OCI-LY1 (cell line): ENCODE results near the gene ABL2.
A peak's percentile ranks its signal among the peaks of the same experiment; 100 is the strongest.

Experiments
- H2AFZ ChIP-seq: fragments of 200-600 bp; sonication (generic), shearing (Covaris generic); 2 replicates; pipeline ENCODE4 v1.6.0; 2014; ENCODE audit warnings: antibody characterized with exemption, mild to moderate bottlenecking, low read length
- H3F3A ChIP-seq: fragments of 200-600 bp; sonication (generic), shearing (Covaris generic); 2 replicates; pipeline ENCODE4 v1.6.0; 2014; ENCODE audit warnings: mild to moderate bottlenecking, antibody characterized with exemption, low read length, moderate library complexity; ENCODE audit not compliant: insufficient read depth
- H3K27ac ChIP-seq: fragments of 200-600 bp; sonication (generic); 2 replicates; pipeline ENCODE4 v1.5.1; 2014; ENCODE audit warnings: low read length, mixed run types, mild to moderate bottlenecking, low read depth; ENCODE audit not compliant: poor library complexity, severe bottlenecking
- H3K27me3 ChIP-seq: fragments of 200-600 bp; sonication (generic); 2 replicates; pipeline ENCODE4 v1.6.0; 2014; ENCODE audit warnings: antibody characterized with exemption, mild to moderate bottlenecking, low read length, moderate library complexity; ENCODE audit not compliant: insufficient read depth
- H3K36me3 ChIP-seq: fragments of 200-600 bp; sonication (generic); 2 replicates; pipeline ENCODE4 v1.6.1; 2014; ENCODE audit warnings: mild to moderate bottlenecking, antibody characterized with exemption, low read length, moderate library complexity, mixed read lengths; ENCODE audit not compliant: insufficient read depth
- H3K4me1 ChIP-seq: fragments of 200-600 bp; sonication (generic); 2 replicates; pipeline ENCODE4 v1.5.1; 2014; ENCODE audit warnings: mild to moderate bottlenecking, low read length, moderate library complexity; ENCODE audit not compliant: insufficient read depth, severe bottlenecking
- H3K4me2 ChIP-seq: fragments of 200-600 bp; sonication (generic), shearing (Covaris generic); 2 replicates; pipeline ENCODE4 v1.6.1; 2014; ENCODE audit warnings: low read length
- H3K4me3 ChIP-seq: fragments of 200-600 bp; sonication (generic); 2 replicates; pipeline ENCODE4 v1.5.1; 2014; ENCODE audit warnings: low read length, low read depth, mild to moderate bottlenecking, mixed read lengths; ENCODE audit not compliant: poor library complexity, severe bottlenecking
- H3K79me2 ChIP-seq: fragments of 200-600 bp; shearing (Covaris generic); 2 replicates; pipeline ENCODE4 v1.6.1; 2016; ENCODE audit warnings: mixed run types, low read length, mixed read lengths; ENCODE audit not compliant: insufficient read depth
- H3K9ac ChIP-seq: fragments of 200-600 bp; sonication (generic), shearing (Covaris generic); 2 replicates; pipeline ENCODE4 v1.6.1; 2014; ENCODE audit warnings: mild to moderate bottlenecking, low read length, mixed read lengths
- H3K9me2 ChIP-seq: fragments of 200-600 bp; sonication (generic), shearing (Covaris generic); 2 replicates; pipeline ENCODE4 v1.6.1; 2014; ENCODE audit warnings: low read depth, mild to moderate bottlenecking, low read length, mixed read lengths
- H3K9me3 ChIP-seq: fragments of 200-600 bp; shearing (Covaris generic); 2 replicates; pipeline ENCODE4 v1.6.1; 2014; ENCODE audit warnings: low read length, mixed read lengths
- H4K20me1 ChIP-seq: fragments of 200-600 bp; sonication (generic), shearing (Covaris generic); 2 replicates; pipeline ENCODE4 v1.6.0; 2016; ENCODE audit warnings: mild to moderate bottlenecking, low read length; ENCODE audit not compliant: insufficient read depth
- EZH2 ChIP-seq: fragments of 200-600 bp; sonication (generic), shearing (Covaris generic); IDR thresholded peaks from 2 replicates; pipeline ENCODE4 v1.8.0; 2017; ENCODE audit warnings: borderline replicate concordance, mixed run types, mild to moderate bottlenecking, antibody characterized with exemption, low read length, moderate library complexity, mixed read lengths
- TF ChIP-seq, protein P1 (sequence below): fragments of 200-600 bp; sonication (generic), shearing (Covaris generic); IDR thresholded peaks from 2 replicates; pipeline ENCODE4 v1.5.1; 2017; ENCODE audit warnings: mild to moderate bottlenecking, antibody characterized with exemption, low read length, moderate library complexity, mixed read lengths

ABL2 gene

DNA sequence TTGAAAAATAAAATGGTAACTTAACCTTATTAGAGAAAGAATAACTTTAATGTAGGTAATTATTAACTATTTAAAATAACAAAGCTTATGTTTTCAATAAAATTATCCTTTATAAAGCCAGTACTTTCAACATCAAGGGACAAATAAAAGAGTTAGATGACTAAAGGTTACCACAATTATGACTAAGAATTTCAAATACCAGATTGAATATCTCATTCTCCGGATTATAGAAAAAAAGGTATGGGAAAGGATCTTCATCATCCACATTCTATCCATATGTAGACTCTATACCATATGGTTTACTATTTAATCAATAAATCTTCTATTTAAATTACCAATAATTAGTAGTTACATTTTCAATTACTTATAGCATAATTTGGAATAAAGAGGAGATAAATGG, 84.9 kb downstream of the ABL2 start:
- Histone ChIP-seq H3K4me1 (peaks cover 17% of the 10 kb centered on the region), H3K36me3 (no peaks in the 10 kb centered on the region), H3K27me3 (no peaks in the 10 kb centered on the region), H3F3A (no peaks in the 10 kb centered on the region), H3K79me2 (no peaks in the 10 kb centered on the region), H2AFZ (no peak overlapping the region), H3K9me3 (no peaks in the 10 kb centered on the region), H3K27ac (no peak overlapping the region), H3K4me2 (no peak overlapping the region), H3K9me2 (no peaks in the 10 kb centered on the region), H3K9ac (no peak overlapping the region), H4K20me1 (no peaks in the 10 kb centered on the region), H3K4me3 (no peak overlapping the region)
- TF ChIP-seq, protein P1, sequence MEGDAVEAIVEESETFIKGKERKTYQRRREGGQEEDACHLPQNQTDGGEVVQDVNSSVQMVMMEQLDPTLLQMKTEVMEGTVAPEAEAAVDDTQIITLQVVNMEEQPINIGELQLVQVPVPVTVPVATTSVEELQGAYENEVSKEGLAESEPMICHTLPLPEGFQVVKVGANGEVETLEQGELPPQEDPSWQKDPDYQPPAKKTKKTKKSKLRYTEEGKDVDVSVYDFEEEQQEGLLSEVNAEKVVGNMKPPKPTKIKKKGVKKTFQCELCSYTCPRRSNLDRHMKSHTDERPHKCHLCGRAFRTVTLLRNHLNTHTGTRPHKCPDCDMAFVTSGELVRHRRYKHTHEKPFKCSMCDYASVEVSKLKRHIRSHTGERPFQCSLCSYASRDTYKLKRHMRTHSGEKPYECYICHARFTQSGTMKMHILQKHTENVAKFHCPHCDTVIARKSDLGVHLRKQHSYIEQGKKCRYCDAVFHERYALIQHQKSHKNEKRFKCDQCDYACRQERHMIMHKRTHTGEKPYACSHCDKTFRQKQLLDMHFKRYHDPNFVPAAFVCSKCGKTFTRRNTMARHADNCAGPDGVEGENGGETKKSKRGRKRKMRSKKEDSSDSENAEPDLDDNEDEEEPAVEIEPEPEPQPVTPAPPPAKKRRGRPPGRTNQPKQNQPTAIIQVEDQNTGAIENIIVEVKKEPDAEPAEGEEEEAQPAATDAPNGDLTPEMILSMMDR: no peak
- no peak for TF ChIP-seq EZH2

DNA sequence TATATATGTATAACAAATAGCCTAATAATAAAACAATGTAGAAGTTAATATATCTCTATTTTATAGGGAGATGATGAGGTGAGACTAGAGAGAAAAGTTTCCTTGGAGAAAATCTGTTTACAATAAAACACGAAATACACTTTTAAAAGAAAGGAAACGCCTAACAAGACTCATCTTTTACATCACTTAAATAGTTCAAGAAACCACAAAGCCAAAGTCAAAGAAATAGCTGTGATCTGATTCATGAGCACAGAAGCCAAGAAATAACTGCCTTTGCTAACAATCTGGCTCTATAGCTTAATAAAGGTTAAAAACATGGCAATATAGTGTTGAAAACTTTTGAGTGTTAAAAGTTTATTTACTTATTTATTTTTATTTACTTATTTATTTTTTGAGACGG, 86.2 kb downstream of the ABL2 start:
- Histone ChIP-seq H3K4me3 (no peak overlapping the region), H3K27ac (no peak overlapping the region), H3K79me2 (no peaks in the 10 kb centered on the region)

GRCh38 chr1:179142889-179143299, 86.6 kb downstream of the ABL2 start:
- H3K9me3 ChIP-seq: no peaks in the 10 kb centered on the region
- H3K79me2 ChIP-seq: no peaks in the 10 kb centered on the region

More for the DNA sequence above, 86.2 kb downstream of the ABL2 start:
- Histone ChIP-seq H3K9ac (no peak overlapping the region), H3K27me3 (no peaks in the 10 kb centered on the region), H3K4me2 (no peak overlapping the region), H3F3A (no peaks in the 10 kb centered on the region), H3K36me3 (no peaks in the 10 kb centered on the region), H3K4me1 (peaks cover 17% of the 10 kb centered on the region), H3K9me3 (no peaks in the 10 kb centered on the region), H2AFZ (no peak overlapping the region), H3K9me2 (no peaks in the 10 kb centered on the region), H4K20me1 (no peaks in the 10 kb centered on the region)
- TF ChIP-seq EZH2: no peak
- TF ChIP-seq, protein P1: no peak

More at GRCh38 chr1:179142889-179143299, 86.6 kb downstream of the ABL2 start:
- Histone ChIP-seq H3F3A (no peaks in the 10 kb centered on the region), H3K9me2 (no peaks in the 10 kb centered on the region), H3K4me1 (peaks cover 17% of the 10 kb centered on the region), H3K27ac (peak overlapping the region; percentile 7), H3K27me3 (no peaks in the 10 kb centered on the region), H3K4me3 (no peak overlapping the region), H3K9ac (0 out of 2 replicates have a peak overlapping the region, but pooled peaks have one; percentile 4), H2AFZ (no peak overlapping the region), H4K20me1 (no peaks in the 10 kb centered on the region), H3K4me2 (no peak overlapping the region), H3K36me3 (no peaks in the 10 kb centered on the region)
- no peak for TF ChIP-seq EZH2
- TF ChIP-seq, protein P1: no peak
